B cell (primary cell): ENCODE results near the gene NXPE4. TPM values are rescaled to one million over a fixed set of nuclear protein-coding genes. Genes with fewer than 3 reads are reported as not detected.
"Not testable (repeated sequence)": the region's sequence is repeated elsewhere in the genome, so short reads cannot be mapped to it uniquely, and the experiment has no call there.

Source experiments
- ATAC-seq: fragments of 200-7000 bp; cut with Tn5 transposase; one replicate; pipeline ENCODE4 v1.10.0; 2021; ENCODE audit warnings: low read depth, mild to moderate bottlenecking, moderate number of reproducible peaks, moderate library complexity
- CTCF ChIA-PET: fragments of 350-600 bp; sonication (Branson Sonifier 250); formaldehyde crosslinking; loops from one replicate; lab custom pipeline; 2021; ENCODE audit warnings: antibody characterized with exemption, inconsistent platforms; lab: Charles Lee
- POLR2A ChIA-PET: fragments of 350-600 bp; sonication (Branson Sonifier 250); formaldehyde crosslinking; loops from one replicate; lab custom pipeline; 2021; ENCODE audit warnings: antibody characterized with exemption; lab: Charles Lee
- DNase-seq: peaks from one replicate; pipeline ENCODE4 v3.0.0; 2013
- H2AFZ ChIP-seq: 2 replicates; pipeline ENCODE4 v1.6.1; 2012; ENCODE audit warnings: mild to moderate bottlenecking, low read depth, low read length; ENCODE audit not compliant: insufficient read depth, poor library complexity, severe bottlenecking
- H3K27ac ChIP-seq, 2 donors: 1 replicate in 1 of 2; 2 replicates in 1 of 2; pipeline ENCODE4 v1.5.1; 2012 to 2013; ENCODE audit warnings: low read length in 2 of 2, mild to moderate bottlenecking in 2 of 2, moderate library complexity in 1 of 2
- H3K27me3 ChIP-seq, 4 experiments: fragments of 200-600 bp in 1 of 4; sonication (generic) in 1 of 4; replicated peaks in 1 of 4; 1 replicate in 2 of 4; 2 replicates in 2 of 4; pipeline versions ENCODE4 v1.6.1 to v1.7.0; 2013 to 2016; ENCODE audit warnings: low read length in 3 of 4, mild to moderate bottlenecking in 2 of 4, mixed read lengths in 1 of 4, moderate library complexity in 1 of 4; ENCODE audit not compliant: insufficient read depth in 4 of 4, control insufficient read depth in 3 of 4; ENCODE audit errors: control extremely low read depth in 1 of 4
- H3K36me3 ChIP-seq, 2 experiments: replicated peaks in 1 of 2; 1 replicate in 1 of 2; 2 replicates in 1 of 2; pipeline versions ENCODE4 v1.6.1 to v1.7.1; 2013; ENCODE audit warnings: low read length in 1 of 2; ENCODE audit not compliant: insufficient read depth in 2 of 2, control insufficient read depth in 1 of 2; ENCODE audit errors: control extremely low read depth in 1 of 2, extremely low read depth in 1 of 2
- H3K4me1 ChIP-seq, 2 donors: fragments of 200-600 bp in 1 of 2; sonication (generic) in 1 of 2; 1 replicate in 1 of 2; 2 replicates in 1 of 2; pipeline versions ENCODE4 v1.5.1 to v1.6.1; 2013 to 2017; ENCODE audit warnings: low read length in 2 of 2; ENCODE audit not compliant: control insufficient read depth in 2 of 2, insufficient read depth in 2 of 2
- H3K4me2 ChIP-seq: replicated peaks from 2 replicates; pipeline ENCODE3; 2012; ENCODE audit warnings: mild to moderate bottlenecking, low read depth, low read length; ENCODE audit not compliant: poor library complexity, severe bottlenecking
- H3K4me3 ChIP-seq, 5 experiments: fragments of 200-600 bp in 1 of 5; sonication (generic) in 1 of 5; 1 replicate in 3 of 5; 2 replicates in 2 of 5; pipeline versions ENCODE4 v1.5.1 to v1.7.0; 2011 to 2016; ENCODE audit warnings: low read length in 4 of 5, mild to moderate bottlenecking in 4 of 5, low read depth in 2 of 5, control low read depth in 1 of 5, moderate library complexity in 1 of 5; ENCODE audit not compliant: insufficient read depth in 1 of 5; ENCODE audit errors: control extremely low read depth in 1 of 5, extremely low read depth in 1 of 5
- H3K79me2 ChIP-seq: fragments of 200-600 bp; sonication (generic); one replicate; pipeline ENCODE4 v1.6.0; 2016; ENCODE audit warnings: low read length; ENCODE audit not compliant: control insufficient read depth, insufficient read depth
- H3K9ac ChIP-seq: fragments of 200-600 bp; sonication (generic); 2 replicates; pipeline ENCODE4 v1.6.1; 2017; ENCODE audit warnings: mild to moderate bottlenecking, low read length, moderate library complexity
- H3K9me3 ChIP-seq, 3 donors: one replicate each; pipeline versions ENCODE4 v1.6.1 to v1.7.1; 2013; ENCODE audit warnings: low read length in 2 of 3; ENCODE audit not compliant: control insufficient read depth in 2 of 3, insufficient read depth in 1 of 3; ENCODE audit errors: control extremely low read depth in 1 of 3
- H4K20me1 ChIP-seq: 2 replicates; pipeline ENCODE4 v1.6.0; 2012; ENCODE audit warnings: mild to moderate bottlenecking, low read length; ENCODE audit not compliant: insufficient read depth, control insufficient read depth, poor library complexity, severe bottlenecking
- H3K27ac Mint-ChIP-seq: one replicate; pipeline ENCODE4 v1.8.0; 2021; ENCODE audit warnings: mixed read lengths
- H3K27me3 Mint-ChIP-seq: one replicate; pipeline ENCODE4 v1.8.0; 2021; ENCODE audit warnings: mixed read lengths
- H3K4me1 Mint-ChIP-seq: one replicate; pipeline ENCODE4 v1.8.0; 2021; ENCODE audit warnings: mixed read lengths
- H3K4me3 Mint-ChIP-seq: one replicate; pipeline ENCODE4 v1.8.0; 2021; ENCODE audit warnings: mixed read lengths
- H3K9me3 Mint-ChIP-seq: one replicate; pipeline ENCODE4 v1.8.0; 2022; ENCODE audit warnings: mixed read lengths; ENCODE audit not compliant: insufficient read depth
- EZH2 ChIP-seq: IDR thresholded peaks from 2 replicates; pipeline ENCODE4 v1.6.1; 2012; ENCODE audit warnings: borderline replicate concordance, low read depth, mild to moderate bottlenecking, moderate library complexity, low read length; ENCODE audit not compliant: insufficient read depth, poor library complexity, severe bottlenecking
- WGBS: methylation state at CpG from one replicate; pipeline ENCODE4 v1.1.5; 2013; ENCODE audit warnings: missing lambda C conversion rate; ENCODE audit not compliant: insufficient coverage; 5-methylcytosine and 5-hydroxymethylcytosine counted together
- intact Hi-C: fragments of 100-400 bp; cut with micrococcal nuclease; formaldehyde crosslinking; loops from one replicate; pipeline ENCODE4 v1.10.0; 2022
- polyA plus RNA-seq: library from polyadenylated mRNA; depleted of rRNA; stranded (reverse); fragments of >200 nt; gene quantifications from 2 replicates; pipeline ENCODE4 v1.2.3, GENCODE V29; 2012
- total RNA-seq, 2 donors: library from RNA; stranded (reverse); fragments of 120-200 nt in 1 of 2; gene quantifications; 1 replicate in 1 of 2; 2 replicates in 1 of 2; pipeline versions ENCODE4 v1.2.3 to v1.2.4, GENCODE V29; 2013 to 2022
- TF ChIP-seq, protein P1 (sequence below): fragments of 200-600 bp; IDR thresholded peaks from one replicate; pipeline ENCODE4 v1.8.0; 2022; ENCODE audit warnings: antibody characterized with exemption, mild to moderate bottlenecking

NXPE4 gene
- total and polyA plus RNA-seq, 2 donors (not counting 1 experiment from before 2014, with no cell fraction given), result not detected

- no peaks in the 10 kb centered on the region for H4K20me1 ChIP-seq
- Mint-ChIP-seq H3K4me3 (no peak overlapping the region), H3K27me3 (no peaks in the 10 kb centered on the region), H3K27ac (no peak overlapping the region), H3K4me1 (no peaks in the 10 kb centered on the region), H3K9me3 (peaks cover 3% of the 10 kb centered on the region)
- WGBS, result 76% methylated on average over 3 of the region's 5 CpGs
- no peak for ATAC-seq
- H3K9ac ChIP-seq, result no peak overlapping the region
- no peaks in the 10 kb centered on the region for H3K79me2 ChIP-seq
- no peak for DNase-seq
- ChIA-PET CTCF (no interaction called here), POLR2A (no interaction called here)
- no peak overlapping the region for H3K4me2 ChIP-seq
- no peak overlapping the region for H3K4me3 ChIP-seq
- H3K27ac ChIP-seq, result no peak overlapping the region
- TF ChIP-seq, protein P1, sequence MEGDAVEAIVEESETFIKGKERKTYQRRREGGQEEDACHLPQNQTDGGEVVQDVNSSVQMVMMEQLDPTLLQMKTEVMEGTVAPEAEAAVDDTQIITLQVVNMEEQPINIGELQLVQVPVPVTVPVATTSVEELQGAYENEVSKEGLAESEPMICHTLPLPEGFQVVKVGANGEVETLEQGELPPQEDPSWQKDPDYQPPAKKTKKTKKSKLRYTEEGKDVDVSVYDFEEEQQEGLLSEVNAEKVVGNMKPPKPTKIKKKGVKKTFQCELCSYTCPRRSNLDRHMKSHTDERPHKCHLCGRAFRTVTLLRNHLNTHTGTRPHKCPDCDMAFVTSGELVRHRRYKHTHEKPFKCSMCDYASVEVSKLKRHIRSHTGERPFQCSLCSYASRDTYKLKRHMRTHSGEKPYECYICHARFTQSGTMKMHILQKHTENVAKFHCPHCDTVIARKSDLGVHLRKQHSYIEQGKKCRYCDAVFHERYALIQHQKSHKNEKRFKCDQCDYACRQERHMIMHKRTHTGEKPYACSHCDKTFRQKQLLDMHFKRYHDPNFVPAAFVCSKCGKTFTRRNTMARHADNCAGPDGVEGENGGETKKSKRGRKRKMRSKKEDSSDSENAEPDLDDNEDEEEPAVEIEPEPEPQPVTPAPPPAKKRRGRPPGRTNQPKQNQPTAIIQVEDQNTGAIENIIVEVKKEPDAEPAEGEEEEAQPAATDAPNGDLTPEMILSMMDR, result no peak
- no peak for TF ChIP-seq EZH2
- no peaks in the 10 kb centered on the region for H3K36me3 ChIP-seq
- no peak overlapping the region for H2AFZ ChIP-seq
- no peaks in the 10 kb centered on the region for H3K4me1 ChIP-seq
- no peaks in the 10 kb centered on the region for H3K9me3 ChIP-seq
- H3K27me3 ChIP-seq, result no peaks in the 10 kb centered on the region
- intact Hi-C loops, result no loop called here
Observed at GRCh38 chr11:114604886-114605285, 9.3 kb upstream of the NXPE4 start.

DNA sequence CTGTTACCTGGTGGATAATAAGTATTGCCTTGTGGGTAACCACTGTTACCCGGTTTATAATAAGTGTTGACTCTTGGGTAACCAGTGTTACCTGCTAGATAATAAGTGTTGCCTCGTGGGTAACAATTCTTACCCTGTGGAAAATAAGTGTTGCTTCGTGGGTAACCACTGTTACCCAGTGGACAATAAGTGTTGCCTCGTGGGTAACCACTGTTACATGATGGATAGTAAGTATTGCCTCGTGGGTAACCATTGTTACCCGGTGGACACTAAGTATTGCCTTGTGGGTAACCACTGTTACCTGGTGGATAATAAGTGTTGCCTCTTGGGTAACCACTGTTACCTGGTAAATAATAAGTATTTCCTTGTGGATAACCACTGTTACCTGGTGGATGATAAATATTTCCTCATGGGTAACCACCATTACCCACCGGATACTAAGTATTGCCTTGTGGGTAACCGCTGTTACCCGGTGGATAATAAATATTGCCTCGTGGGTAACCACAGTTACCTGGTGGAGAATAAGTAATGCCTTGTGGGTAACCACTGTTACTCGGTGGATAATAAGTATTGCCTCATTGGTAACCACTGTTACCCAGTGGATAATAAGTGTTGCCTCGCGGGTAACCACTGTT lies 8.7 kb upstream of the NXPE4 start:
- Histone ChIP-seq H3K36me3 (no peaks in the 10 kb centered on the region), H3K4me1 (no peaks in the 10 kb centered on the region), H3K4me3 (no peak overlapping the region), H3K79me2 (no peaks in the 10 kb centered on the region), H4K20me1 (no peaks in the 10 kb centered on the region), H3K9ac (no peak overlapping the region), H3K9me3 (no peaks in the 10 kb centered on the region), H3K4me2 (no peak overlapping the region), H2AFZ (no peak overlapping the region), H3K27ac (no peak overlapping the region), H3K27me3 (no peaks in the 10 kb centered on the region)
- DNase-seq (no peak), ATAC-seq (no peak)
- Mint-ChIP-seq H3K4me3 (no peak overlapping the region), H3K27ac (no peak overlapping the region), H3K9me3 (peaks cover 3% of the 10 kb centered on the region), H3K27me3 (no peaks in the 10 kb centered on the region), H3K4me1 (no peaks in the 10 kb centered on the region)
- no peak for TF ChIP-seq EZH2
- TF ChIP-seq, protein P1, result no peak
- POLR2A ChIA-PET, result no interaction called here
- intact Hi-C loops, result no loop called here
- CTCF ChIA-PET, result no interaction called here
- WGBS, result 80% methylated on average over 10 of the region's 13 CpGs

GRCh38 chr11:114603151-114603550 lies 7.6 kb upstream of the NXPE4 start:
- H3K4me2 ChIP-seq, H3K9me3 ChIP-seq, CTCF ChIA-PET, ATAC-seq, H3K4me3 ChIP-seq, H3K27ac Mint-ChIP-seq, H3K36me3 ChIP-seq, H3K27me3 ChIP-seq, H3K27ac ChIP-seq, DNase-seq, H3K4me3 Mint-ChIP-seq, H3K9ac ChIP-seq, H2AFZ ChIP-seq, POLR2A ChIA-PET, H3K27me3 Mint-ChIP-seq, H3K4me1 Mint-ChIP-seq, intact Hi-C loops, H4K20me1 ChIP-seq, H3K79me2 ChIP-seq, H3K9me3 Mint-ChIP-seq, H3K4me1 ChIP-seq: not testable (repeated sequence)
- WGBS, result 70% methylated on average over 2 of the region's 7 CpGs
